ENCODE data around the gene UBE2K.
"Not testable (repeated sequence)": the region's sequence is repeated elsewhere in the genome, so short reads cannot be mapped to it uniquely, and the experiment has no call there.

The UBE2K gene

GRCh38 chr4:39731908-39732307 is 34.0 kb downstream of the UBE2K start:
- DNase-seq (ENCODE audit: low spot score) = no peak
- no peak overlapping the region for H2AK5ac ChIP-seq (ENCODE audit: low read depth, low read length)
- no CpG with 5 or more reads among the region's 2 CpGs for WGBS, 2 donors (ENCODE audit: extremely low coverage in 2 of 2, insufficient read length in 2 of 2, insufficient replicate concordance in 1 of 2)
- H2BK12ac ChIP-seq (ENCODE audit: low read length) = no peak overlapping the region
- H3K23ac ChIP-seq (ENCODE audit: low read depth, low read length, poor library complexity) = no peak overlapping the region
- H4K91ac ChIP-seq (ENCODE audit: low read depth, low read length, poor library complexity) = no peak overlapping the region
- H3K79me1 ChIP-seq (ENCODE audit: low read depth, low read length) = no peaks in the 10 kb centered on the region
- H3K4me1 ChIP-seq (ENCODE audit: control insufficient read depth in 2 of 2, insufficient read depth in 1 of 2, low read depth in 1 of 2, low read length in 2 of 2) = peaks cover 0 to 2% of the 10 kb centered on the region in 2 donors
- no peak overlapping the region for H3K18ac ChIP-seq (ENCODE audit: low read length)
- no peak overlapping the region for H2BK120ac ChIP-seq (ENCODE audit: low read depth, low read length)
- H3K14ac ChIP-seq (ENCODE audit: low read length) = no peak overlapping the region
- H3K36me3 ChIP-seq (replicated peaks in 1 of 2; ENCODE audit: control insufficient read depth in 2 of 2, insufficient read depth in 2 of 2, low read length in 2 of 2) = peaks cover 2 to 33% of the 10 kb centered on the region in 2 donors
- H2AFZ ChIP-seq (ENCODE audit: low read length) = no peak overlapping the region
- H2BK5ac ChIP-seq (ENCODE audit: low read length) = no peak overlapping the region
- H3K4me2 ChIP-seq (ENCODE audit: insufficient read depth, low read length, poor library complexity, severe bottlenecking) = no peak overlapping the region
- no peak overlapping the region for H3K9ac ChIP-seq (ENCODE audit: low read depth, low read length, poor library complexity)
- no peak overlapping the region for H4K8ac ChIP-seq (ENCODE audit: low read depth, low read length)
- no peaks in the 10 kb centered on the region for H3K9me3 ChIP-seq (replicated peaks in 1 of 2; ENCODE audit: control insufficient read depth in 2 of 2, insufficient read depth in 1 of 2, low read depth in 1 of 2, low read length in 2 of 2)
- no peak overlapping the region for H2BK15ac ChIP-seq (ENCODE audit: low read length)
- no peaks in the 10 kb centered on the region for H3K27me3 ChIP-seq (ENCODE audit: control insufficient read depth in 3 of 3, insufficient read depth in 3 of 3, low read depth in 1 of 3, low read length in 3 of 3)
- no peak overlapping the region for H3K4me3 ChIP-seq (ENCODE audit: low read length in 2 of 2)
- H3K27ac ChIP-seq (replicated peaks; ENCODE audit: low read length) = no peak overlapping the region
- H3K4ac ChIP-seq (ENCODE audit: low read length) = no peak overlapping the region

GRCh38 chr4:39732728-39733127 is 34.8 kb downstream of the UBE2K start:
- Histone ChIP-seq H2BK12ac (ENCODE audit: low read length) (no peak overlapping the region), H3K9ac (ENCODE audit: low read depth, low read length, poor library complexity) (no peak overlapping the region), H3K27me3 (ENCODE audit: control insufficient read depth in 3 of 3, insufficient read depth in 3 of 3, low read depth in 1 of 3, low read length in 3 of 3) (no peaks in the 10 kb centered on the region), H3K4me1 (ENCODE audit: control insufficient read depth in 2 of 2, insufficient read depth in 1 of 2, low read depth in 1 of 2, low read length in 2 of 2) (peaks cover 0 to 2% of the 10 kb centered on the region in 2 donors), H3K4me3 (ENCODE audit: low read length in 2 of 2) (no peak overlapping the region), H3K36me3 (replicated peaks in 1 of 2; ENCODE audit: control insufficient read depth in 2 of 2, insufficient read depth in 2 of 2, low read length in 2 of 2) (peaks cover 2 to 32% of the 10 kb centered on the region in 2 donors), H3K27ac (replicated peaks; ENCODE audit: low read length) (no peak overlapping the region), H2AK5ac (ENCODE audit: low read depth, low read length) (no peak overlapping the region), H3K14ac (ENCODE audit: low read length) (no peak overlapping the region), H2BK15ac (ENCODE audit: low read length) (no peak overlapping the region), H2AFZ (ENCODE audit: low read length) (no peak overlapping the region), H2BK5ac (ENCODE audit: low read length) (no peak overlapping the region), H3K4ac (ENCODE audit: low read length) (no peak overlapping the region), H4K8ac (ENCODE audit: low read depth, low read length) (no peak overlapping the region), H2BK120ac (ENCODE audit: low read depth, low read length) (no peak overlapping the region), H3K18ac (ENCODE audit: low read length) (no peak overlapping the region), H3K9me3 (replicated peaks in 1 of 2; ENCODE audit: control insufficient read depth in 2 of 2, insufficient read depth in 1 of 2, low read depth in 1 of 2, low read length in 2 of 2) (no peaks in the 10 kb centered on the region), H4K91ac (ENCODE audit: low read depth, low read length, poor library complexity) (no peak overlapping the region), H3K23ac (ENCODE audit: low read depth, low read length, poor library complexity) (no peak overlapping the region), H3K79me1 (ENCODE audit: low read depth, low read length) (no peaks in the 10 kb centered on the region), H3K4me2 (ENCODE audit: insufficient read depth, low read length, poor library complexity, severe bottlenecking) (no peak overlapping the region)
- WGBS, 2 donors (ENCODE audit: extremely low coverage in 2 of 2, insufficient read length in 2 of 2, insufficient replicate concordance in 1 of 2) = no CpG with 5 or more reads among the region's 3 CpGs
- DNase-seq (ENCODE audit: low spot score) = no peak

- not testable (repeated sequence) for H2BK5ac ChIP-seq (ENCODE audit: low read length); H4K8ac ChIP-seq (ENCODE audit: low read depth, low read length); H4K91ac ChIP-seq (ENCODE audit: low read depth, low read length, poor library complexity); H3K79me1 ChIP-seq (ENCODE audit: low read depth, low read length); H2BK15ac ChIP-seq (ENCODE audit: low read length); H2AK5ac ChIP-seq (ENCODE audit: low read depth, low read length); H3K4ac ChIP-seq (ENCODE audit: low read length); H3K27ac ChIP-seq (replicated peaks; ENCODE audit: low read length); H3K14ac ChIP-seq (ENCODE audit: low read length); H3K4me2 ChIP-seq (ENCODE audit: insufficient read depth, low read length, poor library complexity, severe bottlenecking); DNase-seq (ENCODE audit: low spot score); H3K4me1 ChIP-seq (ENCODE audit: control insufficient read depth in 2 of 2, insufficient read depth in 1 of 2, low read depth in 1 of 2, low read length in 2 of 2); H2BK120ac ChIP-seq (ENCODE audit: low read depth, low read length); H3K9ac ChIP-seq (ENCODE audit: low read depth, low read length, poor library complexity); H3K9me3 ChIP-seq (replicated peaks in 1 of 2; ENCODE audit: control insufficient read depth in 2 of 2, insufficient read depth in 1 of 2, low read depth in 1 of 2, low read length in 2 of 2); H3K27me3 ChIP-seq (ENCODE audit: control insufficient read depth in 3 of 3, insufficient read depth in 3 of 3, low read depth in 1 of 3, low read length in 3 of 3); H3K23ac ChIP-seq (ENCODE audit: low read depth, low read length, poor library complexity); H2BK12ac ChIP-seq (ENCODE audit: low read length); H2AFZ ChIP-seq (ENCODE audit: low read length); H3K18ac ChIP-seq (ENCODE audit: low read length); H3K4me3 ChIP-seq (ENCODE audit: low read length in 2 of 2)
- H3K36me3 ChIP-seq (replicated peaks in 1 of 2; ENCODE audit: control insufficient read depth in 2 of 2, insufficient read depth in 2 of 2, low read length in 2 of 2) = peaks cover 0 to 48% of the 10 kb centered on the region in 2 donors
- no CpG with 5 or more reads among the region's 10 CpGs for WGBS, 2 donors (ENCODE audit: extremely low coverage in 2 of 2, insufficient read length in 2 of 2, insufficient replicate concordance in 1 of 2)
Observed at GRCh38 chr4:39739591-39739990, 41.7 kb downstream of the UBE2K start.

- H2BK12ac ChIP-seq (ENCODE audit: low read length) = no peak overlapping the region
- H3K79me1 ChIP-seq (ENCODE audit: low read depth, low read length) = no peaks in the 10 kb centered on the region
- no peak overlapping the region for H2BK5ac ChIP-seq (ENCODE audit: low read length)
- peaks cover 0 to 57% of the 10 kb centered on the region in 2 donors for H3K36me3 ChIP-seq (replicated peaks in 1 of 2; ENCODE audit: control insufficient read depth in 2 of 2, insufficient read depth in 2 of 2, low read length in 2 of 2)
- no peak overlapping the region for H3K4me2 ChIP-seq (ENCODE audit: insufficient read depth, low read length, poor library complexity, severe bottlenecking)
- H3K4me1 ChIP-seq (ENCODE audit: control insufficient read depth in 2 of 2, insufficient read depth in 1 of 2, low read depth in 1 of 2, low read length in 2 of 2) = no peaks in the 10 kb centered on the region
- H2BK15ac ChIP-seq (ENCODE audit: low read length) = no peak overlapping the region
- no peak overlapping the region for H2BK120ac ChIP-seq (ENCODE audit: low read depth, low read length)
- no peak overlapping the region for H4K8ac ChIP-seq (ENCODE audit: low read depth, low read length)
- no peak overlapping the region for H3K18ac ChIP-seq (ENCODE audit: low read length)
- H3K9me3 ChIP-seq (replicated peaks in 1 of 2; ENCODE audit: control insufficient read depth in 2 of 2, insufficient read depth in 1 of 2, low read depth in 1 of 2, low read length in 2 of 2) = no peaks in the 10 kb centered on the region
- H3K4me3 ChIP-seq (ENCODE audit: low read length in 2 of 2) = no peak overlapping the region
- no CpG with 5 or more reads among the region's 2 CpGs for WGBS, 2 donors (ENCODE audit: extremely low coverage in 2 of 2, insufficient read length in 2 of 2, insufficient replicate concordance in 1 of 2)
- H4K91ac ChIP-seq (ENCODE audit: low read depth, low read length, poor library complexity) = no peak overlapping the region
- no peak overlapping the region for H3K9ac ChIP-seq (ENCODE audit: low read depth, low read length, poor library complexity)
- H3K27ac ChIP-seq (replicated peaks; ENCODE audit: low read length) = no peak overlapping the region
- no peaks in the 10 kb centered on the region for H3K27me3 ChIP-seq (ENCODE audit: control insufficient read depth in 3 of 3, insufficient read depth in 3 of 3, low read depth in 1 of 3, low read length in 3 of 3)
- no peak overlapping the region for H2AFZ ChIP-seq (ENCODE audit: low read length)
- H3K4ac ChIP-seq (ENCODE audit: low read length) = no peak overlapping the region
- no peak for DNase-seq (ENCODE audit: low spot score)
- H3K23ac ChIP-seq (ENCODE audit: low read depth, low read length, poor library complexity) = no peak overlapping the region
- H3K14ac ChIP-seq (ENCODE audit: low read length) = no peak overlapping the region
- no peak overlapping the region for H2AK5ac ChIP-seq (ENCODE audit: low read depth, low read length)
Observed at GRCh38 chr4:39741401-39741800, 43.5 kb downstream of the UBE2K start.

Measured in neuronal stem cell (in vitro differentiated cells).